Middle frontal gyrus (tissue), 1 donor: ENCODE measurements around the gene ABI1.
"Not testable (repeated sequence)": the region's sequence is repeated elsewhere in the genome, so short reads cannot be mapped to it uniquely, and the experiment has no call there.

Experiments used
- DNase-seq: peaks from one replicate; pipeline ENCODE4 v3.0.0-alpha.2; 2015; ENCODE audit warnings: low spot score; ENCODE audit errors: extremely low spot score

ABI1 gene

GRCh38 chr10:26805567-26806245 is 55.1 kb downstream of the ABI1 start:
- peak; percentile 44 for DNase-seq

DNA sequence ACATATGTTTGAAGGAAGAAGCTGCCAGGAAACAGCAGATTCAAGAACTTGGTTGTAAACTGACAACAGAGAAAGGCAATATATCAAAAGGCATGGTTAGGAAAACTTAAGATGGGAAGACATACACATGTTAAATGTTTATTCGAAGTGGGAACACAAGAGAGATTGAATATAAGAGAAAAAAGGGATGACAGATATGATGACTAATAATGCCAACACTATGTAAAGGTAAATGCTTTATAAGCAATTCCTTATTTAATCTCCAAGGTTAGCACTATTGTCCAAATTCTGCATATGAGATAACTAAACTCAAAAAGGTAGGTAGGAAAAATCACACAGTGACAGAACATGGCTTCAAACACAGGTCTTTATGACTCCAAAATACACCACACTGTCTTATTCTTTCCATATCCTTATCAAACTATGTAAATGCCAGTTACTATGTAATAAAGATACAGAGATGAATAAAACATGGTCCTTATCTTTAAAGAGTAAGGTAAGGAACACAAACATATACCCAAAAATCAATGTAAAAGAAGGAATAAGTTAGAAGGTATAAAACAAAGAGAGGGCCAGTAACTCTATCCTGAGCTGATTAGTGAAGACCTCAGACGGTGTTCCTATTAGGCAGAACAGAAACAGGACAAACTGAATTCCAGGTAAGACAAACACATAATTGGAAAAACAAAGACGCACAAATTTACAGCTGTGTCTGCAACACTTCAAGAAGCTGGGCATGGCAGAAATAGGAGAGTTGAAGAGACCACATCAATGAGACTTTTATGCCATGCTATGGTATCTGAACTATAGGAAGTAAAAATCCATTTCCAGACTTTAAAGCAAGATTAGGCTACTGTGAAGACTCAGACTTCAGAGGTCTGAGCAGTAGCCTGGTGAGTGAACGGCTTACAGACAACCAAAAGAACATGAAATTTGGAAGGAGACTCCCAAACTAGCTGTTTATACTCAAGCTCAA is 56.1 kb downstream of the ABI1 start:
- DNase-seq = no peak

- no peak for DNase-seq
Measured at GRCh38 chr10:26803849-26804248, 56.9 kb downstream of the ABI1 start.

- DNase-seq = no peak
Measured at GRCh38 chr10:26802527-26802926, 58.2 kb downstream of the ABI1 start.

- no peak for DNase-seq
Measured at GRCh38 chr10:26801831-26802230, 58.9 kb downstream of the ABI1 start.

- no peak for DNase-seq
Measured at GRCh38 chr10:26801274-26801673, 59.5 kb downstream of the ABI1 start.

GRCh38 chr10:26800468-26800867 is 60.3 kb downstream of the ABI1 start:
- no peak for DNase-seq

DNA sequence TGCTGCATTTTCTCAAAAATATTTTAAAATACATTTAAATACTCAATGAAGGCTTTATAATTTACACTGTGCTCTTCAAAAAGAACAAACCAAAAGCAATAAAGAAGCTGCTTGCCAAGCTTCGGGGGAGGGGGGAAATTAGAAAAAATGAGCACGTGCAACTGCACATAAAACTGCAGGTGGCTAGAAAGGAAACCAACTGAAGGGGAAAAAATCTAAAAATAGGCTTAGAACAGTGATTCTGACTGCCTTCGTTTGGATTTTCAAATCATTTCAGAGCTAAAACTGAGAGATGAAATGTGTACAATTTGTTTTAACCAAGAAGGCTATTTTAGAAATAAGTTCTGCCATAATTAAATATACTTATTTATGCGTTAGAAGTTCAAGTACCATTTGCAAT is 61.4 kb downstream of the ABI1 start:
- DNase-seq = no peak

DNA sequence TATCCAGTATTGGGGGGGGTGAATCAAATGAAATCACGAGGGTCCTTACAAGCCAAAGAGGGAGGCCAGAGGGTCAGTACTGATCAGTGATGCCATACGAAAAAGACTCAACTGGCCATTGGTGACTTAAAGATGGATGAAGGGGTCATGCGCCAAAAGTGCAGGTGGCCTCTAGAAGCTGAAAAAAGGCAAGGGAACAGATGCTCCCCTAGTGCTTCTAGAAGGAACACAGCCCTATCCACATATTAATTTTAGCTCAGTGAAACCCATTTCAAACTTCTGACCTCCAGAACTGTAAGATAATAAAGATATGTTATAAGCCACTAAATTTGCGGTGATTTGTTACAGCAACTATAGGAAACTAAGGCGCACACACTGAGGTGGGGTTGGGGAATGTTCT is 62.5 kb downstream of the ABI1 start:
- no peak for DNase-seq

GRCh38 chr10:26797340-26797739 is 63.4 kb downstream of the ABI1 start:
- DNase-seq = no peak

GRCh38 chr10:26792758-26793495 is 67.8 kb downstream of the ABI1 start:
- peak; percentile 31 for DNase-seq

GRCh38 chr10:26790221-26790995 is 70.3 kb downstream of the ABI1 start:
- no peak for DNase-seq

GRCh38 chr10:26789779-26790178 is 71.0 kb downstream of the ABI1 start:
- DNase-seq = not testable (repeated sequence)

DNA sequence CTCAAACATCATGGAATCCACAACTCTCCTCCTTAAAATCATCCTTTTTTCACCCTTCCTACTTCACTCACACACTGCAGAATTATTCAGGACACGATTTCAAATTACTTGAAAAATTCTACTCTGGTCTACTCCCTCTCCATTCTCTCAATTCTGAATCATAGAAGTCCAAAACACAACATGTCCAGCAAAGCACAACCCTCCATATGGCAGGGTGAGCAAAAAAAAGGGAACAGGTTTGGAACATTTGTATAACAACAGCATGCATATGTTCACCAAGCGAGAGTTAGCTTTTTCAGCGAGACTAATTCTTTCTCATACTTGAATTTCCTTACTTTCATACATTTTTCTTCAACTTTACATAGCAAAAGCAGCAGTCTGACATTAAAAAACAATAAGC is 73.4 kb downstream of the ABI1 start:
- DNase-seq = peak; percentile 40

- no peak for DNase-seq
Measured at GRCh38 chr10:26781797-26782196, 79.0 kb downstream of the ABI1 start.

- DNase-seq = no peak
Measured at GRCh38 chr10:26780793-26781601, 79.8 kb downstream of the ABI1 start.

GRCh38 chr10:26780106-26780792 is 80.5 kb downstream of the ABI1 start:
- DNase-seq = no peak

DNA sequence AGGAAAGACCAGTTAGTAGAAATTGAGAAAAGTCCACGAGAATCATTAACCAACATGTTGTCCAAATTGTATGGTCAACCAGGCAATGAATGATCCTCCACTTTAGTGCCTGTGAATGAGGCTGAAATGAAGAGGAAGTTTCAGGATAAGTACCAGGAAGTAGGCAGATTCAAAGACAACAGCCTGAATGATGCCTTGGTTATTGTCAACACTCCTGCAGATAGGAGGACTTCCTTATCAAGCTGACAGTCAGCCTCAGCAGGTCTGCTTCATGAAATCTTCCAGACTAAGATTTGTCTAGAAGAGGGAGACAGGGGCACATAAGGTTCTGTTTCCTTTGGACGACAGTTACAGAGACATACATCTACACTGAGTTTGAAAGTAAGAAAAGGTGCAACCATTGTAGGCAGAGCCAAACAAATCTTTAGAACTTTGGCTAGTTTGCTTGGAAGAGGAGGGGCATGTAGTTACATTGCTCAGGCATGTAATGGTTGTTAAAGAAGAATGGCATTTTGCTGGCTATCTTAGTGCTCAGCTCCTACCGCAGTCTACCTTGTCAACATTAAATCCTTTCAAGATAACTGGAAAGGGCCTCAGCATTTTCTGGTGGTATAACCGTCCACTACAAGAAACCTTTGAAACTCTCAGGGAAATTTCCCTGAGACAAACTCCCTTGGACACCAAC is 81.4 kb downstream of the ABI1 start:
- no peak for DNase-seq

DNA sequence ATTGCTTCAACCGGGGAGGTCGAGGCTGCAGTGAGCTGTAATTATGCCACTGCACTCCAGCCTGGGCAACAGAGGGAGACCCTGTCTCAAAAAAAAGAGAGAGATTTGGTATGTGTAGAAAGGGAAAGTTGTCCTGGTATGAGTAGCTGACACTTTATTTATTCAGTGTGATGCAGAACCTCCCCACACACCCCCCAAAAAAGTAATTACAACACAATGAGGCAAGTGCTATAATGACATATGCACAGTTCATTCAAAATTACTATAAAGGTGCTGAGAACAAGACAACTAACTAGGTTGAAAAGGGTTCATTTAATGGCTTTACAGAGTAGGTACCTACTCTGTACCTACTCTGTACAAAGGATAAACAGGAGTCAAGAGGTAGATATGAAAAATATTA is 83.1 kb downstream of the ABI1 start:
- no peak for DNase-seq
